ENCODE data around the gene SIGLEC14. TPM values are rescaled to one million over a fixed set of nuclear protein-coding genes. Genes with fewer than 3 reads are reported as not detected.
"Not testable (repeated sequence)": the region's sequence is repeated elsewhere in the genome, so short reads cannot be mapped to it uniquely, and the experiment has no call there.

SIGLEC14 gene
- total RNA-seq, 2 donors from 2014 or later, result not detected

DNA sequence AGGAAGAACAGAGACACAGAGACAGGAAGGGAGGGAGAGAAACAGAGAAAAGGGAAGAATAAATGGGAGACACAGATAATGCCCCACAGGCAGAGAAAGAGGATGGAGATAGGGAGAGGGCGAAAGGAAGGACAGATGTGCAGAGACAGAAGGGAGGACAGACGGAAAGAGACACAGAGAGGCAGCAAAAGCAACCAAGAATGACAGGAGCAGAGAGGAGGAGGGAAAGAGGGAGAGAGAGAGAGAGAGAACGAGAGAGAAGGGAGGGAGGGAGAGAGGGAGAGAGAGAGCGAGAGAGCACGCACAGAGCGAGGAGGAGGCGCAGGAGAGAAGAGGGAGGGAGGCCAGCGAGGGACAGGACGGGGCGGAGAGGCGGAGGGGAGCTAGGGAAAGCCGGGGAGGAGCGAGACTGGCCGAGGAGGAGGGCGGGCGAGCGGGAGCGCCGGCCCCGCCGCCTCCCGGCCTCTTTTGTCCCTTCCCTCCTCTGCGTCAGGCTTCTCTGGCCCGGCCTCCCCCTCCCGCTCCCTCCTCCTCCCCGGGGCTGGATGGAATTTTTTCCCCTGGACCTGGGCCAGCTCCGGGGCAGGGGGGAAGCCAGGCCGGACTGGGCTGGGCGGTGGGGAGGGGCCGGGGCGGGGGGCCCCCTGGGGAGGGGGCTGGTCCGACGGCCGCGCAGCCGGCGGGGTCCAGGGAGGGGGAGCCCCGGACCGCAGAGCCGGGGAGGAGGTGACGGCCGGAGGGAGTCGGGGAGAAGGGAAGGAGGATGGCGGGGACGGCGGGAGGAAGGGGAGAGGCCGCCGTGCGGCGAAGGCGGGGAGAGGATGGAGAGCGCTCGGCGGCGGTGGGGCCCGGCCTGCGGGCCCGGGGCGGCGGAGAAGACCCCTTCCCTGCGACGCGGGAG lies 42.3 kb upstream of the SIGLEC14 start:
- peaks cover 7 to 10% of the 10 kb centered on the region in 2 donors for H3K4me1 Mint-ChIP-seq (ENCODE audit: low read depth in 2 of 2)

DNA sequence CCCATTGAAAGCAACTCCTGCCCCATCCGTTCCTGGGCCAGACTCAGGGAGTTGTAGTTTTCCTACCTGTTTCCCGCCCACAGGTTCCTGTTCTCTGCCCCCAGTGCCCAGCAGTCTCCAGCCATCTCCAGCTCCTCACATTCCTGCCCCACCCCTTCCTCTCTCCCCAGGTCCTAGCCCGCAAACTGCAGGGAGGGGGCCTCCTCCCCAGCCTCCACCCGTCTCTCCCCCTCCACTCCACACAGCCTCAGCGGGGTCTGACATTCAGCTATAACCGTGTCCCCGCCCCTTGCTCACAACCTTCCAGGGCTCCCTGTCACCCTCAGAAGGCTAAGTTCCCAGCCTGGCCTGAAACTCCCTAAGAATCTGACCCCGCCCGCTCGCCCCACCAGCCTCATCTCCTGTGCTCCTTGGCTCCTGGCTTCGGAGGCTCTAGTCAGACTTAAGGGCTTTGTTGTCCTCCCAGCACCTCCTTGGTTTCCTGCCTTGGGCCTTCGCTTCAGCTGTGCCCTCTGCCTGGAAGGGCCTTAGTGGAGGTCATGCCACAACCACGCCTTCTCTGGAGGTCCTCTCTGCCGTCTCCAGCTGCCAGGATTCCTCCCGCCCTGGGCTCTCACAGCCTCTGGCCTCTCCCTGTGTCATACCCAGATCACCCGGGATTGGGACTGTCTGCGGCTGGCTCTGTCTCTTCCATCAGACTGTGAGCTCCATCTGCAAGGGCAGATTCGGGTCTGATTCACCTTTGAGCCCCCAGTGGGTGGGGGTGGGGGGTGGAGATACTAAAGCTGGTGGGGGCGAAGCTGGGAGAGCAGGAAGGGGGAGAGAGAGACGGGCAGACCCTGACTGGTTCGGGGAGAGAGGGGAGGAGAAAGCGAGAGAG lies 41.4 kb upstream of the SIGLEC14 start:
- peak overlapping the region; percentile 1 to 3 for H3K27ac Mint-ChIP-seq

More for the DNA sequence above, 42.3 kb upstream of the SIGLEC14 start:
- Mint-ChIP-seq H3K36me3 (peaks cover 4% of the 10 kb centered on the region), H3K9me3 (peaks cover 4% of the 10 kb centered on the region), H3K27ac (peak overlapping the region; percentile 1 to 3), H3K27me3 (peaks cover 43 to 45% of the 10 kb centered on the region in 2 donors), H3K4me3 (peak overlapping the region; percentile 73)
- ATAC-seq (peak; percentile 39 to 55), DNase-seq (ENCODE audit: low spot score) (no peak)

DNA sequence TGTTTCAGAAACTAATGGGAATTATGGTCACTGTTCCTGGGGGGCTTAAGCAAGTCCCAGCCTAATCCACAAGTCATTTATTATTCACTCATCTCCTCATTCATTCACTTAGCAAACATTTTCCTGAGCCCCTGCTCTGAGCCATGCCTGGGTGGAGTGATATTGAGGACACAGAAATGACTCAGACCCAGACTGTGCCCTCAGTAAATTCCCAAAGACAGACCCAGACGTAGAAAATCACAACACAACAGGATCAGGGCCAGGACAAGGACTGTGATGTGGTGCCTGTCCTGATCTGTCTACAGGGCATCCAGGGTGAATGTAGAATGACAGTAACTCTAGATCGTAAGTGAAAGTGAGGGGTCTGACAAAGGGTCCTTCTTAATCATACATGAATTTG lies 39.5 kb upstream of the SIGLEC14 start:
- Mint-ChIP-seq H3K4me1 (ENCODE audit: low read depth in 2 of 2) (peaks cover 7% of the 10 kb centered on the region in 2 donors), H3K36me3 (peaks cover 4% of the 10 kb centered on the region), H3K4me3 (no peak overlapping the region), H3K27ac (no peak overlapping the region), H3K9me3 (peaks cover 4% of the 10 kb centered on the region), H3K27me3 (peaks cover 31 to 35% of the 10 kb centered on the region in 2 donors)
- no peak for ATAC-seq
- no peak for DNase-seq (ENCODE audit: low spot score)

More for the DNA sequence above, 41.4 kb upstream of the SIGLEC14 start:
- peak overlapping the region; percentile 73 for H3K4me3 Mint-ChIP-seq
- peaks cover 7 to 10% of the 10 kb centered on the region in 2 donors for H3K4me1 Mint-ChIP-seq (ENCODE audit: low read depth in 2 of 2)
- peaks cover 4% of the 10 kb centered on the region for H3K9me3 Mint-ChIP-seq
- H3K27me3 Mint-ChIP-seq, result peaks cover 34 to 42% of the 10 kb centered on the region in 2 donors
- ATAC-seq (no peak), DNase-seq (ENCODE audit: low spot score) (no peak)
- peaks cover 4% of the 10 kb centered on the region for H3K36me3 Mint-ChIP-seq

DNA sequence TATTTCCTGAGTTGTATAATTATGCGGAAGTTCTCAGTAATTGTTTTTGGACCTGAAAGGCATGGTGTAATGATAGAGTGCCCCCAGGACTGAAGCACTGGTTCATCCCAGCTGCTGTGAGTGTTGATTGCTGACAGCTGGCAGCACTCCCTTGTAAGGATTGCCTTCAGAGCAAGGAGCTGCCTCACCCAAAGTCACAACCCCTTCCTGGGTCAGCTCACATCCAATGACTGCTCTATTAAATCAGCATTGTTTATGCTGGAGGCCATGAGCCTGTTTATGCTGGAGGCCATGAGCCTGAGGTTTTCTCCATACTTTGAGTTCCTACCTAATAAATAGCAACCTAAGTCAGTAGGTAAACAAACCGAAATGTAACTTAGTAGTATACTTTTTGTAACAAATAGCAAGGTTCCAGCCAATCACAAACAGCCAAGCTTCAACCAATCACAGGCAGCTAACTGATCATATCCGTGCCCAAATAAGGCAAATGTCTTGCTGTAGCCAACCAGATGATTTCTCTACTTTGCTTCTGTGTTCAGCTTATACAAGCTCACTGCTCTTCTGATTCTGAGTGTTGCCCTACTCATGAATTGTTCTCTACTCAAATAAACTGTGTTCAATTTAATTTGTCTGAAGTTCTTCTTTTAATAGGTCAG lies 34.8 kb upstream of the SIGLEC14 start:
- peaks cover 4% of the 10 kb centered on the region for H3K36me3 Mint-ChIP-seq
- no peak overlapping the region for H3K27ac Mint-ChIP-seq
- peaks cover 4% of the 10 kb centered on the region for H3K9me3 Mint-ChIP-seq
- peaks cover 12 to 17% of the 10 kb centered on the region in 2 donors for H3K27me3 Mint-ChIP-seq
- H3K4me1 Mint-ChIP-seq (ENCODE audit: low read depth in 2 of 2), result peaks cover 7% of the 10 kb centered on the region in 2 donors
- ATAC-seq (no peak), DNase-seq (ENCODE audit: low spot score) (no peak)
- no peak overlapping the region for H3K4me3 Mint-ChIP-seq

DNA sequence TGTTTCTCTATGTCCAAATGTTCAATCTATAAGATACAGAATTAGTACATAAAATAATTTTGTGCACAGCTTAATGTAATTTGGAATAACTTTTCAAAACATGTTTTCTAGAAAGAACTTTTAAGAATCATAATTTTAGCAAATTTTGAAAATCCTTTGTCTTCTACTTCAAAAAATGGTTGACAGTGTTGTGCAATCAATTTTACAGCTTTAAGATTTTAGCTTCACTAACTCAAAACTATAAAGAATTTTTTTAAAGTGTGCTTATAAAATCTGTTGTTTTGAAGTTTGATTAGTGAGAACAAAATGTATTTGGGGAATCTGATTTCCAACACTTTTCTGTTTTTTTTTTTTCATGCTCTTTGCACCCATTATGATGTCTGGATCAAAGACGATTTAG lies 33.8 kb upstream of the SIGLEC14 start:
- ATAC-seq, result no peak
- no peak overlapping the region for H3K4me3 Mint-ChIP-seq
- H3K9me3 Mint-ChIP-seq, result peaks cover 4% of the 10 kb centered on the region
- H3K4me1 Mint-ChIP-seq (ENCODE audit: low read depth in 2 of 2), result peaks cover 7 to 13% of the 10 kb centered on the region in 2 donors
- H3K27me3 Mint-ChIP-seq, result peaks cover 9 to 17% of the 10 kb centered on the region in 2 donors
- peaks cover 4% of the 10 kb centered on the region for H3K36me3 Mint-ChIP-seq
- no peak overlapping the region for H3K27ac Mint-ChIP-seq
- no peak for DNase-seq (ENCODE audit: low spot score)

DNA sequence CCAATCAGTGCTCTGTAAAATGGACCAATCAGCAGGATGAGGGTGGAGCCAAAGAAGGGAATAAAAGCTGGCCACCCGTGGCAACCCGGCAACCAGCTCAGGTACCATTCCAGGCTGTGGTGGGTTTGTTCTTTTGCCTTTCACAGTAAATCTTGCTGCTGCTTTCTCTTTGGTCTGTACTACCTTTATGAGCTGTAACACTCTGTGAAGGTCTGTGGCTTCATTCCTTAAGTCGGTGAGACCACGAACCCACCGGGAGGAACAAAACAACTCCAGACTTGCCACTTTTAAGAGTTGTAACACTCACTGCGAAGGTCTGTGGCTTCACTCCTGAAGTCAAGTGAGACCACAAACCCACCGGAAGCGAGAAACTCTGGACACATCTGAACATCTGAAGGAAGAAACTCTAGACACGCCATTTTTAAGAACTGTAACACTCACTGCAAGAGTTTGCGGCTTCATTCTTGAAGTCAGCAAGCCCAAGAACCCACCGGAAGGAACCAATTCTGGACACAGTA lies 30.0 kb upstream of the SIGLEC14 start:
- Mint-ChIP-seq H3K27me3 (peaks cover 6 to 13% of the 10 kb centered on the region in 2 donors), H3K4me3 (peak overlapping the region; percentile 39), H3K36me3 (no peaks in the 10 kb centered on the region), H3K27ac (peak overlapping the region in 1 of 2 donors; percentile 59), H3K4me1 (ENCODE audit: low read depth in 2 of 2) (peaks cover 7 to 13% of the 10 kb centered on the region in 2 donors), H3K9me3 (no peaks in the 10 kb centered on the region)
- no peak for DNase-seq (ENCODE audit: low spot score)
- ATAC-seq, result peak; percentile 76 to 85

DNA sequence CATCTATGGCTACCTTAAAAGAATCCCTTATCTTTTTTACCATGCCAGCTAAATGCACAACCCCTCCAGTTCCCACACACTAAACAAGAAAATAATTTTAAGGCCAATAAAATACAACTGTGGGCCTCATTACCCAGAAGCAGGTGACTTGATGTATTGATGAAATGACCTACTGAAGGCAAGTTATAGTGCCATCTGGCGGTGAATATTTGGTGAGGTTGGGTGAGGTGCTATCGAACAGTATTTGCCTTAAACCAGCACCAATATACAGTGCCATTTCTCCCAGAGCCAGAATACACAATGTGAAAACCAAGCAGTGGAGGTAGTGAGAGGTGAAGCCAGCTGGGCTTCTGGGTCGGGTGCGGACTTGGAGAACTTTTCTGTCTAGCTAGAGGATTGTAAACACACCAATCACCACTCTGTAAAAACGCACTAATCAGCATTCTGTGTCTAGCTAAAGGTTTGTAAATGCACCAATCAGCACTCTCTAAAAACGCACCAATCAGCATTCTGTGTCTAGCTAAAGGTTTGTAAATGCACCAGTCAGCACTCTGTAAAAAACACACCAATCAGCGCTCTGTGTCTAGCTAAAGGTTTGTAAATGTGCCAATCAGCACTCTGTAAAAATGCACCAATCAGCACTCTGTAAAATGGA lies 29.4 kb upstream of the SIGLEC14 start:
- H3K36me3 Mint-ChIP-seq; DNase-seq (ENCODE audit: low spot score); H3K27ac Mint-ChIP-seq; H3K27me3 Mint-ChIP-seq; ATAC-seq; H3K9me3 Mint-ChIP-seq; H3K4me3 Mint-ChIP-seq: not testable (repeated sequence)
- peaks cover 7 to 13% of the 10 kb centered on the region in 2 donors for H3K4me1 Mint-ChIP-seq (ENCODE audit: low read depth in 2 of 2)

DNA sequence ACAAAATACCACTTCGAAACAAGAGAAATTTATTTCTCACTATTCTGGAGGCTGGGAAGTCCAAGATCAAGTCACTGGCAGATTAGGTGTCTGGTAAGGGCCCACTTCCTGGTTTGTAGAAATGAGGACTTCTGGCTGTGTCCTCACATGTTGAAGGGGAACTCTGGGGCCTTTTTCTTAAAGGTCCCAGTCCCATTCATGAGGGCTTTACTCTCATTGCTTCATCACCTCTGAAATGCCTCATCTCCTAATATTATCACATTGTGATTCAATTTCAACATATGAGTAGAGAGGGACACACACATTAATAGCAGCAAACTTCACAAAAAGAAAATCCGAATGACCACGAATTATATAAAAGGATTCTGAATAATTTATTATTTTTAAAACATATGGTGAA lies 21.6 kb upstream of the SIGLEC14 start:
- no peak overlapping the region for H3K27ac Mint-ChIP-seq
- H3K4me3 Mint-ChIP-seq, result no peak overlapping the region
- H3K27me3 Mint-ChIP-seq, result peaks cover 14 to 20% of the 10 kb centered on the region in 2 donors
- H3K9me3 Mint-ChIP-seq, result no peaks in the 10 kb centered on the region
- no peak for DNase-seq (ENCODE audit: low spot score)
- no peaks in the 10 kb centered on the region for H3K4me1 Mint-ChIP-seq (ENCODE audit: low read depth in 2 of 2)
- H3K36me3 Mint-ChIP-seq, result no peaks in the 10 kb centered on the region
- ATAC-seq, result no peak

DNA sequence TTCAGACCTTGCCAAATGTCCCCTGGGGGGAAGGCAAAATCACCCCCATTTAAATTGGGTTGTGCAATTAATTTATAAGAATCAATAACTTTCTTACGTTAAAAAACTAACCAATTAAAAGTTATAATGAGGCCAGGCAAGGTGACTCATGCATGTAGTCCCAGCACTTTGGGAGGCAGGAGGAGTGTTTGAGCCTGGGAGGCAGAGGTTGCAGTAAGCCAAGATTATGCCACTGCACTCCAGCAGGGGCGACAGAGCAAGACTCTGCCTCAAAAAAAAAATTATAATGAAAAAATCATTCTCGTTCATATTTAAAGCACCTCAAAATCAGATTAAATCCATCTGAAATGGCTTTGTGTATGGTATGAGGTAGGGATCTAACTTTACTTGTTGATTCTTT lies 18.4 kb upstream of the SIGLEC14 start:
- Mint-ChIP-seq H3K27me3 (peaks cover 30 to 33% of the 10 kb centered on the region in 2 donors), H3K4me1 (ENCODE audit: low read depth in 2 of 2) (no peaks in the 10 kb centered on the region), H3K27ac (no peak overlapping the region), H3K9me3 (no peaks in the 10 kb centered on the region), H3K4me3 (no peak overlapping the region), H3K36me3 (no peaks in the 10 kb centered on the region)
- DNase-seq (ENCODE audit: low spot score) (no peak), ATAC-seq (no peak)

DNA sequence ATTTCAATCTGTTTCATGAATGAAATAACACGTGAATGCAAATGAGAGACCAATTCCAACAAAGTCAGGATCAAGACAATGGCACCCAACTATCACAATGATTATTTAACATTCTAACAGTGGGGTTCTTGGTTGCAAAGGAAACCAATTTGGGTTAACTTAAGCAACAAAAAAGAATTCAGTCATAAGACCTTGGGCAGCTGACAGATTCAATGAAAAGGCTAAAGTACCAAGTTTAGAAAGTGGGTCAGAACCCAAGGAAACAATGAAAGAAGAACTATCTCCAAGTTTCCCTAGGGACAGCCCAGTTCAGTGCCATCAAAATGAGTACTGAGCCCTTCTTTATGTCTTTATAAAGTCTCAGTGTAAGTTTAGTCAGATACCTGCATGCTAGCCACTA lies 17.5 kb upstream of the SIGLEC14 start:
- H3K4me3 Mint-ChIP-seq, result no peak overlapping the region
- H3K27ac Mint-ChIP-seq, result no peak overlapping the region
- no peaks in the 10 kb centered on the region for H3K36me3 Mint-ChIP-seq
- H3K27me3 Mint-ChIP-seq, result peaks cover 30 to 34% of the 10 kb centered on the region in 2 donors
- DNase-seq (ENCODE audit: low spot score) (no peak), ATAC-seq (no peak)
- H3K4me1 Mint-ChIP-seq (ENCODE audit: low read depth in 2 of 2), result no peaks in the 10 kb centered on the region
- no peaks in the 10 kb centered on the region for H3K9me3 Mint-ChIP-seq

DNA sequence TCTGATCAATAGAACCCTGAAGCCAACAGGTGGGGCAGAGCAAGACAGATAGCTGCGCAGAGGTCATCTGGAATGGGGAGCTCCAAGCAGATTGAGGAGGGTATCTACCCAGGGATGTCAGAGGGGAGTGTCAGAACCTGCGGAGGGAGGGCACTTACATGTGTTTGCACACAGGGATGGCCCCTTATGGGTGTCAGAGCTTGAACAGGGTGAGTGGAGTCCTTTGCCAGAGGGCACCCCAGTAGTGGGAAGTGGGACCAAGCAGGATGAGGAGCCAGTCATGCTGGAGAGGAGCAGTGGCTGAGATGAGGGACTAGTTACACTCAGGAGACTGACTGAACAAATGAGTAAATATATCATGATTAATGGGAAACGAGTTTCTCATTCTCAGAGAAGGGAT lies 17.0 kb upstream of the SIGLEC14 start:
- Mint-ChIP-seq H3K4me3 (no peak overlapping the region), H3K4me1 (ENCODE audit: low read depth in 2 of 2) (no peaks in the 10 kb centered on the region), H3K9me3 (no peaks in the 10 kb centered on the region), H3K36me3 (no peaks in the 10 kb centered on the region), H3K27me3 (peaks cover 30 to 34% of the 10 kb centered on the region in 2 donors), H3K27ac (no peak overlapping the region)
- DNase-seq (ENCODE audit: low spot score) (no peak), ATAC-seq (peak in 1 of 2 donors; percentile 57)

DNA sequence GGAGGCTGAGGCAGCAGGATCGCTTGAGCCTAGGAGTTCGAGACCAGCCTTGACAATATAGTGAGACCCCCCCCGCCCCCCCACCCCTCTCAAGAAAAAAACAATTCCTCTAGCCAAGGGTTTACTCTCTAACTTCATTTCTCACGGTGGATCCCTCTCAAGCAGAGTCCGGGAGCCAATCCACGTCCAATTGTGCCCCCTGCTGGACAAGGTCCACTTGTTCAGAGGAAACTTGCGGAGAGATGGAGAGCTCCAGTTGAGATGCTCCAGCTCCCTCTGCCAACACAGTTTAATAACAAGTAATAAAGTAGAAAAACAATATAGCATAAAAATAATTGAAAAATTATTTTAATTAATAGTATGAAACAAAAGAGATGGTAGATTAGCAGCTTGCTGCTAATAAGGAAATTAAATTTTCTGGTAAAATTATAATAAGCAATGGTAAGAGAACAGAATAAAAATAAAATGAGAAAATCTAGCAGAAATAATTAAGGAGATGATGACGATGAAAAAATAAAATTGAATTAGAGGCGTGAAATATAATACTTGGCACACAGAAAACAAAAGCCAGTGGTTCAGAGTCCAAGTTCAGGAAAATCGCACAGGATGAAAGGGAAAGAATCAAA lies 14.5 kb upstream of the SIGLEC14 start:
- H3K27me3 Mint-ChIP-seq, result peaks cover 34 to 39% of the 10 kb centered on the region in 2 donors
- no peak overlapping the region for H3K27ac Mint-ChIP-seq
- no peak for DNase-seq (ENCODE audit: low spot score)
- ATAC-seq, result no peak
- H3K36me3 Mint-ChIP-seq, result no peaks in the 10 kb centered on the region
- peaks cover 5 to 7% of the 10 kb centered on the region in 2 donors for H3K4me1 Mint-ChIP-seq (ENCODE audit: low read depth in 2 of 2)
- H3K4me3 Mint-ChIP-seq, result no peak overlapping the region
- no peaks in the 10 kb centered on the region for H3K9me3 Mint-ChIP-seq

Measured in natural killer cell treated with Interleukin-12 subunit alpha and Interleukin-12 subunit beta and Interleukin-15 and Interleukin-18, amount 100 ng/mL, for 72 hours (primary cell).